GM12875 (cell line): ENCODE results near the gene CD38.

Experiments used
- H3K4me3 ChIP-seq: one replicate; pipeline ENCODE4 v1.5.1; 2011; ENCODE audit warnings: low read depth, low read length, control low read depth
- TF ChIP-seq, protein P1 (sequence below): IDR thresholded peaks from 2 replicates; pipeline ENCODE4 v1.5.1; 2011; ENCODE audit warnings: low read depth, mild to moderate bottlenecking, control low read depth, inconsistent platforms, low read length, moderate library complexity, borderline replicate concordance; ENCODE audit not compliant: insufficient read depth

CD38 gene

DNA sequence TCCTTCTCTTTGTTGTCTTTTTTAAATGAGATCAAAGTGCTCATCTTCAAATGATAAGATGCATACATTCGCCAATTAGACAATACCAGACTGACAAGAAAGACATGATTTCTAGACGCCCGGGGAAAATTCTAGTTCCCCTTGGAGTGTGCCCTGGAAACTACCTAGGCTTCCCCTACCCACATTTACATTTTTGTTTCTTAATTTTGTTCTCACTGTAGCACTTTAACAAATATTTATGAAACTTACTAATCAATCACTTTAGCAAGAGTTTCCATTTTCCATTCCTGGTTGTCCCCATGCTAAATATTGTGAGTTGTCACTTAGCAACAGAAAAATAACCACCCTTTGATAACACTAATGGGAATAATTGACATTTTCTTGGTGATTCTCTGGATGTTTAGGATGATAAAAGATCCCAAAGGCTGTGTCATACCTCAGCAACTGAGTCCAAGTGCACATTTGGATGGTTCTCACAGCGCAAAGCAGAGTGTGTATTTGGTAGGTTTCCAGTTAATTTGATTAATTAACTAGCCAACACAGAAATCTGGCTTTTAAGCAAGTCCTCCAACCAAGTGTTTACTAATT, 90.8 kb downstream of the CD38 start:
- TF ChIP-seq, protein P1, sequence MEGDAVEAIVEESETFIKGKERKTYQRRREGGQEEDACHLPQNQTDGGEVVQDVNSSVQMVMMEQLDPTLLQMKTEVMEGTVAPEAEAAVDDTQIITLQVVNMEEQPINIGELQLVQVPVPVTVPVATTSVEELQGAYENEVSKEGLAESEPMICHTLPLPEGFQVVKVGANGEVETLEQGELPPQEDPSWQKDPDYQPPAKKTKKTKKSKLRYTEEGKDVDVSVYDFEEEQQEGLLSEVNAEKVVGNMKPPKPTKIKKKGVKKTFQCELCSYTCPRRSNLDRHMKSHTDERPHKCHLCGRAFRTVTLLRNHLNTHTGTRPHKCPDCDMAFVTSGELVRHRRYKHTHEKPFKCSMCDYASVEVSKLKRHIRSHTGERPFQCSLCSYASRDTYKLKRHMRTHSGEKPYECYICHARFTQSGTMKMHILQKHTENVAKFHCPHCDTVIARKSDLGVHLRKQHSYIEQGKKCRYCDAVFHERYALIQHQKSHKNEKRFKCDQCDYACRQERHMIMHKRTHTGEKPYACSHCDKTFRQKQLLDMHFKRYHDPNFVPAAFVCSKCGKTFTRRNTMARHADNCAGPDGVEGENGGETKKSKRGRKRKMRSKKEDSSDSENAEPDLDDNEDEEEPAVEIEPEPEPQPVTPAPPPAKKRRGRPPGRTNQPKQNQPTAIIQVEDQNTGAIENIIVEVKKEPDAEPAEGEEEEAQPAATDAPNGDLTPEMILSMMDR = no peak
- no peak overlapping the region for H3K4me3 ChIP-seq

DNA sequence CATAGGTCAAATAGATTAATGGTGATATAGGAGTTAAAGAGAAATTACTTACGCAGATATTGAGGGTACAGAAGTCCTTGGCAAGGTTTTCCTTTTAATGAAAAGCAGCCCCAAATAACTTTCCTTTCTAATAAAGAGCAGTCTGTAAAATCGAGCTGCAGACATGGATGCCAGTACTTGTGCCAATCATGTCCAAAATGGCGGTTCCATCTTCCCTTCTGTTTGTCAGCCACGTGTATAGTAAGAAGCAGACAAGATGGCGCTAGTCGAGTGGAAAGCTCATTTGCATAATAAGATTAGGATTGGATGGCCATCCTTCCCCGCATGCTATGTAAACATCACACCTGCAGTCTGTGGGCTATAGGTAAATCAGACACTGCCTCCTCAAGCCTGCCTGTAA, 92.0 kb downstream of the CD38 start:
- TF ChIP-seq, protein P1 = no peak
- no peak overlapping the region for H3K4me3 ChIP-seq

DNA sequence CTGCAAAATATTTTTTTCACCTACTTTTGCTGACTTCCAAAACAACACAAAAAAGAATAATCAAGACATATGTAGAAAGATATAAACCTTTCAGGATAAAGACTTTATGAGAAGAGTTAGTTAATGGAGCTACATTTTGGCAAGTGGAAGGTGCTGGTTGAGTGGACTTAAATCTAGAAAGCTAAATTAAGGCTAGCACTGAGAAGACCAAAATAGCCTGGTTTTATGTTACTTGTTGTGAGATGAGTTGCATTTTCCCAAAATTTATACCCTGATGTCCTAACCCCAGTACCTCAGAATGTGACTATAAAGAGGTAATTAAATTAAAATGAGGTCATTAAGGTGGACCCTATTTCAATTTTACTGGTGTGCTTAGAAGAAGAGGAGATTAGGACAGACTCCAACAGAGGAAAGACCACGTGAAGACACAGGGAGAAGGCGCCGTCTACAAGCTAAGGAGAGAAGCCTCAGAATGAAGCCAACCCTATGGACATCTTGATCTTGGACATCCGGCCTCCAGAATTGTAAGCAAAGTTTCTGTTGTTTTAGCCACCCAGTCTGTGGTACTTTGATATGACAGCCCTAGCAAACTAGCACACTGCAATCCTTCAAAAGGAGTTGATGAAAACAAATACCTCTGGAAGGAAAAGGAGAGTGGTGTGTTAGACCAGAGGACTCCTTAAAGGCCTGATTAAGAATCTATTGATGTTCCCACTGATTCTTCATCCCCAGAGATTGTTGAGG, 93.0 kb downstream of the CD38 start:
- TF ChIP-seq, protein P1 = no peak

DNA sequence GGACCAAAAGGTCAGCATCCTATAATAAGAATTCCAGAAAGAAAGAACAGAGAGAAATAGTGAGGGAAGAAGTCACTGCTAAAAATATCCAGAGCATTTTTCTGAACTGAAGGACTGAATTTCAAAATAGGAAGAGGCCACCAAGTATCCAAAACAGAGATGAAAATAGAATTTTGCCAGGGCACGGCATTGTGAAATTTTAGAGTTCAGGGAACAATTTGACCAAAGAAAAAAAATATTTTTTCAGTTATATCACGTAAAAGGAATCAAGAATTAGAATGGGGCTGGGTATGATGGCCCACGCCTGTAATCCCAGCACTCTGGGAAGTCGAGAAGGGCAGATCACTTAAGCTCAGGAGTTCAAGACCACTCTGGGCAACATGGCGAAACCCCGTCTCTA, 95.0 kb downstream of the CD38 start:
- TF ChIP-seq, protein P1 = no peak
- H3K4me3 ChIP-seq = no peak overlapping the region

More for the DNA sequence above, 93.0 kb downstream of the CD38 start:
- H3K4me3 ChIP-seq = no peak overlapping the region

DNA sequence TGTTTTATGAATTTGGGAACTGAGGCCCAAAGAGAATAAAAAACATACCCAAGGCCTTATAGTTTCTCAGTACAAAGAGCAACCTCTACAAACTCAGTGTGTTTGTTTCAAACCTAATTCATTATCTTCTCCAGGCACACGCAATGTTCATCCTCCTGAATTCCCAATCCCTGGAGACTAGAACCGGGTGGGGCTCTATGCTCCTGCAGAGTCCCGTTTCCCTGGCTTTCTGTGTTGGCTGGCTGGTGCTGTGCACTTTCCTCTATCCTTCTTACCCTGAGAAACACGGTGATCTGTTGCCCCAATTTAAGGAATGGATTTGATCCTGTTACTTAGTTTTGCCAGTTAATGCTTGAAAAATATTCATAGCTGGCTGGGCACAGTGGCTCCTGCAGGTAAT, 96.5 kb downstream of the CD38 start:
- TF ChIP-seq, protein P1 = no peak

DNA sequence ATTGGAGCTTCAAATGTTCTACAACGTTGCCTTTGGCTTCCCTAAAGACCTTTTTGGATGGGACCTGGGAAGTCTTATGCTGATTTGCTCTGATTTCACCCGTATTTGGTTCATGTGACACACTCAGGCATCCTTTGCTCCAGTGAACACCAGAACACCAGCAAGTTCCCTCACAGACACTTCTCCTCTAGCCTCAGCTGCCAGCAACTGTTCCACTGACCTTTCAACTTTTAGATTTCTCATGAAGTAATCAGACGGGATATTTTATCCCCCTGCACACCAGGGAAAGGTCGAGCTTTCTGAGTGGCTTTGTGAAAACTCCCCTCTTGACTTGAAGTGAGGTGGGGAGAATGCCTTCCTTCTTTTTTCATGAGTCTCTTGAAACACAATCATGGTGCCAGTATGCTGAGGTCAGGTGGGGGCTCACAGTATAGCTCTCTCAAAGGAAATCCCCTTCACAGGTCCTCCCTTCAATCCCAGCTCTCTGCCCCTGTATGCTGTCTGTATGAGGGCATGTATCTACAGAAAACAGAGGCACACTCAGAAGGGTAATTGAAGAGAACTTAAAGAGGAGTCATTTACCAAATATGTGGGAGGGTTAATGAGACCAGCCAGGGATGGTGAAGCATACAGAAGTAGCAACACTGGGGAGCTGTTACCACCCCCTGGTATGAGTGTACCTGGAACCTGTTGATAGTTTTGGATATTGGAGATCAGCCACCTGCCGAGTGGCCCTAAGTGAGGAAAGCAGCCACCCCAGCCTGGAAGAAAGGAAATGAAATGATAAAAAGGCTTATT, 97.7 kb downstream of the CD38 start:
- H3K4me3 ChIP-seq = no peak overlapping the region
- TF ChIP-seq, protein P1 = no peak

More for the DNA sequence above, 96.5 kb downstream of the CD38 start:
- no peak overlapping the region for H3K4me3 ChIP-seq
